ENCODE measurements around the gene GSE1. TPM values are rescaled to one million over a fixed set of nuclear protein-coding genes. Genes with fewer than 3 reads are reported as not detected.
A peak's percentile ranks its signal among the peaks of the same experiment; 100 is the strongest.

Gene GSE1
- total and polyA plus RNA-seq, 11 donors, result 18.1 to 48.4 (median 37.1) TPM

DNA sequence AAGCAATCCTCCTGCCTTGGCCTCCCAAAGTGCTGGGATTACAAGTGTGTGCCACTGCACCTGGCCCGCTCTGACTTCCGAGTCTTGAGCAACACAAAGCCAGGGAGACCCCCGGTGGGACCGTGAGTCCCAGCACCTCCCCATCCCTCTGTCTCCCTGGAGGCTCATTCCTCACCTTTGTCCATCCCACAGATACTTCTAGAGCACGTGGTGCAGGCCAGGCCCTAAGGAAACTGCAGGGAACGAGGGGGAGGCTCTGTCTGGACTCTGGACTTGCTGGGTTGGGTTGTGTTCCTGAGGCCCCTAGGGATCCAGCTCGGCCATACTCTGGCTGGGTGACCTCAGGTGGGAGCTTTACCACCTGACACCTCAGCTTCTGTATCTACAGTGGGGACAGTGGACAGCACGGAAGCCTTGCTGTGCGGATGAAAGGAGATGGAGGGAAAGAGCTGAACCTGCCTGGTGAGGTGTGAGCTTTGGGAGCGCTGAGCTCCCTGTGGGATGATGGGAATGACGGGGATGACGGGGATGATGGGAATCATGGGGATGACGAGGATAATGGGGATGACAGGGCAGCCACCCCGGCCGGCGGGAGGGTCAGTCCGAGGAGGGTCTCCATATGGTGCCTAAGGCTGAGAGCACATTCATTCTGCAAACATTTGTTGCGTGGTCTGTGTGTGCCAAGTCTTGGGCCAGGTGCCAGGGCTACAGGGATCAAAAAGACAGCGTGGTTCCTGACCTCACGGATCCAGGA is 111.2 kb downstream of the GSE1 start:
- Histone ChIP-seq H3K9me3 (no peaks in the 10 kb centered on the region), H3K27me3 (no peaks in the 10 kb centered on the region), H3K36me3 (no peaks in the 10 kb centered on the region), H3K4me1 (peaks cover 0 to 2% (median 0%) of the 10 kb centered on the region in 12 donors), H3K27ac (no peak overlapping the region), H3K4me3 (no peak overlapping the region)
- ATAC-seq (peak in 1 of 4 donors; percentile 7), DNase-seq (no peak)
- TF ChIP-seq POLR2A (IDR thresholded peaks at IDR 0.05), result no peak
- TF ChIP-seq, protein P1, sequence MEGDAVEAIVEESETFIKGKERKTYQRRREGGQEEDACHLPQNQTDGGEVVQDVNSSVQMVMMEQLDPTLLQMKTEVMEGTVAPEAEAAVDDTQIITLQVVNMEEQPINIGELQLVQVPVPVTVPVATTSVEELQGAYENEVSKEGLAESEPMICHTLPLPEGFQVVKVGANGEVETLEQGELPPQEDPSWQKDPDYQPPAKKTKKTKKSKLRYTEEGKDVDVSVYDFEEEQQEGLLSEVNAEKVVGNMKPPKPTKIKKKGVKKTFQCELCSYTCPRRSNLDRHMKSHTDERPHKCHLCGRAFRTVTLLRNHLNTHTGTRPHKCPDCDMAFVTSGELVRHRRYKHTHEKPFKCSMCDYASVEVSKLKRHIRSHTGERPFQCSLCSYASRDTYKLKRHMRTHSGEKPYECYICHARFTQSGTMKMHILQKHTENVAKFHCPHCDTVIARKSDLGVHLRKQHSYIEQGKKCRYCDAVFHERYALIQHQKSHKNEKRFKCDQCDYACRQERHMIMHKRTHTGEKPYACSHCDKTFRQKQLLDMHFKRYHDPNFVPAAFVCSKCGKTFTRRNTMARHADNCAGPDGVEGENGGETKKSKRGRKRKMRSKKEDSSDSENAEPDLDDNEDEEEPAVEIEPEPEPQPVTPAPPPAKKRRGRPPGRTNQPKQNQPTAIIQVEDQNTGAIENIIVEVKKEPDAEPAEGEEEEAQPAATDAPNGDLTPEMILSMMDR (IDR thresholded peaks at IDR 0.05), result no peak
- WGBS, 4 donors, result 78 to 86% (median 83%) methylated on average over 17 to 20 of the region's 20 CpGs
- intact Hi-C loops (cut with DNase I), result loop anchor here in 1 of 10 donors (10.0 kb wide), 1 partner anchor 620 kb away; no protein-coding TSS in a partner anchor

DNA sequence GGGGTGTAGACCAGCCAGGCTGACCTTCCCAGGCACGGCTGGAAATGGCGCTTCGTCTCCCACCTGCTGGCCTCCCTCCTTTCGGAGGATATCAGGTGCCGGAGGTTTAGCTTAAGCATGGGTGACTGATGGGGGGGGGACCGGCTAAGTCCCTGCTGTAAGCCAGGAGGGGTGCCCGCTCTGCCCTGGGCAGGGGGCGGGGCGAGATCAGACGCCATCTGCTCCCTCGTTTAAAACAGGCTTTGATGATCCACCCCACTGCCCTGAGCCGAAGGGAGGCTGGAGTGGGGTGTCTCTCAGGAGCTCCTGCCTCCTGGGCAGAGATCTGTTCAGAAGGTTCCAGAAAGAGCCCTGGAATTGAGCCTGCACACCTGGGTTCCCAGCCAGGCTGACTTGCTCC is 111.8 kb downstream of the GSE1 start:
- intact Hi-C loops (cut with DNase I), result loop anchor here in 2 of 10 donors (5.0 to 10.0 kb wide), 2 partner anchors 58 to 620 kb away; no protein-coding TSS in a partner anchor
- TF ChIP-seq, protein P1 (IDR thresholded peaks at IDR 0.05), result no peak
- TF ChIP-seq POLR2A (IDR thresholded peaks at IDR 0.05), result no peak

More for the DNA sequence above, 111.8 kb downstream of the GSE1 start:
- Histone ChIP-seq H3K36me3 (no peaks in the 10 kb centered on the region), H3K4me1 (peaks cover 0 to 4% (median 0%) of the 10 kb centered on the region in 12 donors), H3K27ac (no peak overlapping the region), H3K9me3 (no peaks in the 10 kb centered on the region), H3K27me3 (no peaks in the 10 kb centered on the region), H3K4me3 (no peak overlapping the region)
- WGBS, 4 donors, result 76 to 92% (median 86%) methylated on average over 12 of the region's 12 CpGs
- no peak for DNase-seq
- ATAC-seq, result peak in 1 of 4 donors; percentile 6

Other genes with a start within 250 kb of the GSE1 start
- 1 to 10 TPM in 1 of 9 donors, under 1 TPM in 7, not detected in 1; 0.19 to 4.2 (median 0.56) TPM for gene GINS2, start 75.6 kb downstream of the GSE1 start, total RNA-seq
- under 1 TPM; 0.15 to 0.36 TPM for gene GINS2, start 75.6 kb downstream of the GSE1 start, polyA plus RNA-seq
- 1 to 10 TPM; 1.0 to 4.1 (median 1.6) TPM for gene C16orf74, start 137.8 kb downstream of the GSE1 start, total RNA-seq
- 1 to 10 TPM in 1 of 2 donors, under 1 TPM in 1; 0.53 to 3.7 TPM for gene C16orf74, start 137.8 kb downstream of the GSE1 start, polyA plus RNA-seq
- gene EMC8, start 186.2 kb downstream of the GSE1 start, total RNA-seq, result 10 to 100 TPM; 20.7 to 39.1 (median 24.4) TPM
- gene EMC8, start 186.2 kb downstream of the GSE1 start, polyA plus RNA-seq, result 10 to 100 TPM in 1 of 2 donors, 1 to 10 TPM in 1; 9.2 to 28.8 TPM
- 1,000 to 10,000 TPM; 1,047 to 2,365 (median 1,785) TPM for gene COX4I1, start 186.4 kb downstream of the GSE1 start, total RNA-seq
- gene COX4I1, start 186.4 kb downstream of the GSE1 start, polyA plus RNA-seq, result 1,000 to 10,000 TPM; 1,879 to 5,448 TPM